GM23338 (cell line): ENCODE results near the gene ARFGEF2. TPM values are rescaled to one million over a fixed set of nuclear protein-coding genes. Genes with fewer than 3 reads are reported as not detected.

Experiments used
- ATAC-seq: fragments of 200-7000 bp; cut with Tn5 transposase; 3 replicates; pipeline ENCODE4 v1.9.1; 2020
- DNase-seq: peaks from one replicate; pipeline ENCODE4 v3.0.0-alpha.2; 2015; ENCODE audit warnings: low spot score
- H2AFZ ChIP-seq: fragments of 200-600 bp; sonication (generic); 2 replicates; pipeline ENCODE4 v1.8.0; 2016; ENCODE audit warnings: antibody characterized with exemption, mild to moderate bottlenecking, moderate library complexity
- H3F3A ChIP-seq: fragments of 200-600 bp; sonication (generic); replicated peaks from 2 replicates; pipeline ENCODE4 v1.8.0; 2017; ENCODE audit warnings: antibody characterized with exemption, mixed run types, low read depth
- H3K27ac ChIP-seq: fragments of 200-600 bp; sonication (generic); 2 replicates; pipeline ENCODE4 v1.6.1; 2016; ENCODE audit warnings: low read depth
- H3K27me3 ChIP-seq: fragments of 200-600 bp; sonication (generic); 2 replicates; pipeline ENCODE4 v1.8.0; 2016; ENCODE audit warnings: mild to moderate bottlenecking, mixed run types, moderate library complexity; ENCODE audit not compliant: insufficient read depth
- H3K36me3 ChIP-seq: fragments of 200-600 bp; sonication (generic); 2 replicates; pipeline ENCODE4 v1.8.0; 2016; ENCODE audit warnings: mild to moderate bottlenecking; ENCODE audit not compliant: insufficient read depth
- H3K4me1 ChIP-seq: fragments of 200-600 bp; sonication (generic); 2 replicates; pipeline ENCODE4 v1.8.0; 2016; ENCODE audit warnings: mild to moderate bottlenecking, moderate library complexity; ENCODE audit not compliant: insufficient read depth
- H3K4me2 ChIP-seq: fragments of 200-600 bp; sonication (generic); 2 replicates; pipeline ENCODE4 v1.7.1; 2017; ENCODE audit warnings: mixed run types
- H3K4me3 ChIP-seq: fragments of 200-600 bp; sonication (generic); 2 replicates; pipeline ENCODE4 v1.6.1; 2016; ENCODE audit warnings: mixed run types
- H3K79me2 ChIP-seq: fragments of 200-600 bp; sonication (generic); replicated peaks from 2 replicates; pipeline ENCODE4 v1.8.0; 2017; ENCODE audit warnings: mild to moderate bottlenecking; ENCODE audit not compliant: insufficient read depth
- H3K9me2 ChIP-seq: fragments of 200-600 bp; sonication (generic); 2 replicates; pipeline ENCODE4 v1.8.0; 2017; ENCODE audit not compliant: insufficient read depth
- H4K20me1 ChIP-seq: fragments of 200-600 bp; sonication (generic); replicated peaks from 2 replicates; pipeline ENCODE4 v1.8.0; 2017; ENCODE audit warnings: mild to moderate bottlenecking; ENCODE audit not compliant: insufficient read depth
- H3K27ac Mint-ChIP-seq: 2 replicates; pipeline ENCODE4 v1.8.0; 2020; ENCODE audit warnings: inconsistent platforms, mild to moderate bottlenecking, moderate library complexity, mixed read lengths
- H3K27me3 Mint-ChIP-seq: 3 replicates; pipeline ENCODE4 v1.8.0; 2022; ENCODE audit warnings: low read depth, mild to moderate bottlenecking, moderate library complexity, mixed read lengths, inconsistent platforms; ENCODE audit not compliant: insufficient read depth, poor library complexity
- H3K36me3 Mint-ChIP-seq: 3 replicates; pipeline ENCODE4 v1.8.0; 2021; ENCODE audit warnings: low read depth, mild to moderate bottlenecking, inconsistent platforms, moderate library complexity, mixed read lengths
- H3K4me1 Mint-ChIP-seq: 3 replicates; pipeline ENCODE4 v1.8.0; 2020; ENCODE audit warnings: mild to moderate bottlenecking, inconsistent platforms, mixed read lengths
- H3K4me3 Mint-ChIP-seq: 3 replicates; pipeline ENCODE4 v1.8.0; 2021; ENCODE audit warnings: moderate library complexity, mild to moderate bottlenecking, inconsistent platforms, mixed read lengths
- H3K9me3 Mint-ChIP-seq: 3 replicates; pipeline ENCODE4 v1.8.0; 2020; ENCODE audit warnings: moderate library complexity, mild to moderate bottlenecking, inconsistent platforms, mixed read lengths
- CTCF ChIP-seq, 2 experiments: fragments of 200-600 bp in 1 of 2; sonication (generic) in 1 of 2; conservative IDR thresholded peaks; 2 replicates each; pipeline versions ENCODE4 v1.5.1 to v1.6.1; 2016 to 2017; ENCODE audit warnings: antibody characterized with exemption in 2 of 2, low read depth in 2 of 2, mild to moderate bottlenecking in 2 of 2, moderate library complexity in 1 of 2
- ETS1 ChIP-seq: IDR thresholded peaks from 2 replicates; pipeline ENCODE4 v1.6.1; 2016; ENCODE audit warnings: antibody characterized with exemption
- EZH2 ChIP-seq: fragments of 200-600 bp; sonication (generic); IDR thresholded peaks from one replicate; pipeline ENCODE4 v1.8.0; 2017; ENCODE audit warnings: antibody characterized with exemption, mild to moderate bottlenecking, low read depth; ENCODE audit not compliant: unreplicated experiment
- EZH2phosphoT487 ChIP-seq: fragments of 200-600 bp; sonication (generic); IDR thresholded peaks from one replicate; pipeline ENCODE4 v1.8.1; 2018; ENCODE audit warnings: antibody characterized with exemption; ENCODE audit not compliant: unreplicated experiment
- JUNB ChIP-seq: IDR thresholded peaks from one replicate; pipeline ENCODE4 v1.6.1; 2016; ENCODE audit warnings: antibody characterized with exemption; ENCODE audit not compliant: unreplicated experiment
- NANOG ChIP-seq: IDR thresholded peaks from 2 replicates; pipeline ENCODE4 v1.6.1; 2016; ENCODE audit warnings: antibody characterized with exemption, borderline replicate concordance
- POLR2AphosphoS5 ChIP-seq: IDR thresholded peaks from 2 replicates; pipeline ENCODE4 v1.6.1; 2016; ENCODE audit warnings: antibody characterized with exemption, low read depth
- REST ChIP-seq: IDR thresholded peaks from one replicate; pipeline ENCODE4 v1.6.1; 2018; ENCODE audit warnings: antibody characterized with exemption; ENCODE audit not compliant: unreplicated experiment
- STAT1 ChIP-seq: IDR thresholded peaks from one replicate; pipeline ENCODE4 v1.6.1; 2016; ENCODE audit warnings: antibody characterized with exemption; ENCODE audit not compliant: unreplicated experiment
- ZNF114 ChIP-seq: fragments of 250-450 bp; sonication (Bioruptor Pico); IDR thresholded peaks from 2 replicates; pipeline ENCODE4 v1.5.0; 2020; ENCODE audit warnings: mild to moderate bottlenecking, moderate library complexity
- ZNF331 ChIP-seq: fragments of 250-450 bp; sonication (Bioruptor Pico); IDR thresholded peaks from 2 replicates; pipeline ENCODE4 v1.5.0; 2020; ENCODE audit warnings: low read depth, mild to moderate bottlenecking, moderate library complexity
- polyA plus RNA-seq: library from polyadenylated mRNA; unstranded; fragments of >200 nt; fragmentation: Nextera tagmentation; extraction: Ambion mirVana; gene quantifications from 2 replicates; pipeline ENCODE4 v1.2.1, GENCODE V29; 2016
- total RNA-seq: library from RNA; depleted of rRNA; stranded (reverse); fragments of >200 nt; shearing (Covaris generic); gene quantifications from 2 replicates; pipeline ENCODE4 v1.2.3, GENCODE V29; 2014

ARFGEF2 gene
- total and polyA plus RNA-seq, 2 experiments from 2014 or later, result 7.2 to 25.5 TPM

GRCh38 chr20:48926267-48926666, 4.8 kb downstream of the ARFGEF2 start:
- H3K9me3 Mint-ChIP-seq, result no peaks in the 10 kb centered on the region

More at GRCh38 chr20:48926267-48926666, 4.8 kb downstream of the ARFGEF2 start:
- TF ChIP-seq EZH2 (no peak), REST (no peak), JUNB (no peak), STAT1 (no peak), POLR2AphosphoS5 (no peak), ZNF331 (CRISPR knock-in tag) (no peak), NANOG (no peak), ETS1 (no peak), CTCF (conservative IDR thresholded peaks at IDR 0.05; ENCODE audit: low read depth in 2 of 2) (no peak), ZNF114 (CRISPR knock-in tag) (no peak), EZH2phosphoT487 (no peak)
- H3K27ac Mint-ChIP-seq, result no peak overlapping the region
- peaks cover 12% of the 10 kb centered on the region; the same call in 1 of the 2 replicates for H3K4me1 ChIP-seq
- ATAC-seq (no peak), DNase-seq (no peak)
- H3K4me3 ChIP-seq, result no peak overlapping the region
- peaks cover 23% of the 10 kb centered on the region; the same call in 1 of the 2 replicates for H4K20me1 ChIP-seq
- H3K27me3 Mint-ChIP-seq, result no peaks in the 10 kb centered on the region
- H3K79me2 ChIP-seq, result peaks cover 91% of the 10 kb centered on the region
- H3K4me2 ChIP-seq, result no peak overlapping the region
- H3K27ac ChIP-seq, result no peak overlapping the region
- no peak overlapping the region for H2AFZ ChIP-seq
- no peaks in the 10 kb centered on the region for H3K27me3 ChIP-seq
- H3K4me3 Mint-ChIP-seq, result no peak overlapping the region
- H3K36me3 ChIP-seq, result no peaks in the 10 kb centered on the region
- no peaks in the 10 kb centered on the region; the same call in 1 of the 2 replicates for H3K9me2 ChIP-seq
- H3K4me1 Mint-ChIP-seq, result peaks cover 9% of the 10 kb centered on the region; the same call in 2 of the 3 replicates
- H3F3A ChIP-seq, result 0 out of 2 replicates have a peak, but pooled peaks cover 2% of the 10 kb centered on the region
- no peaks in the 10 kb centered on the region for H3K36me3 Mint-ChIP-seq
